GM12878 (cell line): ENCODE data around the gene IPO8.

Source experiments
- CTCF ChIP-seq, 3 experiments: IDR thresholded peaks in 2 of 3; conservative IDR thresholded peaks in 1 of 3; 2 replicates each; pipeline ENCODE4 v1.5.1; 2011; ENCODE audit warnings: low read depth in 3 of 3, low read length in 3 of 3, mild to moderate bottlenecking in 3 of 3, control low read depth in 2 of 3, moderate library complexity in 2 of 3, inconsistent platforms in 1 of 3, mixed read lengths in 1 of 3; ENCODE audit not compliant: control insufficient read depth in 2 of 3, insufficient read depth in 1 of 3; ENCODE audit errors: extremely low read depth in 1 of 3
- E2F4 ChIP-seq: IDR thresholded peaks from 2 replicates; pipeline ENCODE4 v1.6.1; 2012; ENCODE audit warnings: low read depth, low read length, improper control_type of control experiment
- HCFC1 ChIP-seq: fragments of 150-350 bp; IDR thresholded peaks from 2 replicates; pipeline ENCODE4 v1.6.1; 2014; ENCODE audit warnings: low read length
- POLR2A ChIP-seq: IDR thresholded peaks from 2 replicates; pipeline ENCODE4 v1.6.1; 2011; ENCODE audit warnings: low read depth, mild to moderate bottlenecking, low read length

- TF ChIP-seq CTCF (IDR thresholded peaks at IDR 0.05 in 2 of 3, conservative IDR thresholded peaks at IDR 0.05 in 1 of 3; ENCODE audit: control insufficient read depth in 2 of 3, extremely low read depth in 1 of 3, insufficient read depth in 1 of 3, low read depth in 3 of 3, low read length in 3 of 3), result no peak
- TF ChIP-seq HCFC1, result no peak
- TF ChIP-seq E2F4, result no peak
- TF ChIP-seq POLR2A, result no peak
Observed at GRCh38 chr12:30624009-30624408, 71.7 kb downstream of the IPO8 start.
